Mesenchymal stem cell (in vitro differentiated cells and primary cell): ENCODE measurements around the gene DCLK1.
A peak's percentile ranks its signal among the peaks of the same experiment; 100 is the strongest.

Source experiments
- DNase-seq: peaks from one replicate; pipeline ENCODE4 v3.0.0-alpha.2; 2013
- H2AFZ ChIP-seq: one replicate; pipeline ENCODE4 v1.6.1; 2013; ENCODE audit warnings: low read depth, mild to moderate bottlenecking, control low read depth, inconsistent platforms, low read length, moderate library complexity
- H2AK5ac ChIP-seq: 2 replicates; pipeline ENCODE4 v1.6.1; 2013; ENCODE audit warnings: low read length, moderate library complexity, mild to moderate bottlenecking, inconsistent platforms; ENCODE audit not compliant: severe bottlenecking
- H2BK120ac ChIP-seq: one replicate; pipeline ENCODE4 v1.6.1; 2013; ENCODE audit warnings: low read depth, mild to moderate bottlenecking, inconsistent platforms, low read length, moderate library complexity
- H2BK12ac ChIP-seq, 2 experiments: one replicate each; pipeline ENCODE4 v1.6.1; 2013; ENCODE audit warnings: inconsistent platforms in 2 of 2, low read length in 2 of 2, mild to moderate bottlenecking in 2 of 2, moderate library complexity in 2 of 2, control low read depth in 1 of 2
- H2BK15ac ChIP-seq: one replicate; pipeline ENCODE4 v1.6.1; 2013; ENCODE audit warnings: mild to moderate bottlenecking, low read depth, inconsistent platforms; ENCODE audit not compliant: poor library complexity, severe bottlenecking
- H2BK5ac ChIP-seq: 2 replicates; pipeline ENCODE4 v1.6.1; 2013; ENCODE audit warnings: low read depth, mild to moderate bottlenecking, low read length, control low read depth, inconsistent platforms; ENCODE audit not compliant: poor library complexity, severe bottlenecking
- H3K14ac ChIP-seq, 2 experiments: one replicate each; pipeline ENCODE4 v1.6.1; 2013; ENCODE audit warnings: inconsistent platforms in 2 of 2, low read length in 2 of 2, control low read depth in 1 of 2, mild to moderate bottlenecking in 1 of 2, moderate library complexity in 1 of 2
- H3K18ac ChIP-seq, 2 experiments: one replicate each; pipeline ENCODE4 v1.6.1; 2013; ENCODE audit warnings: inconsistent platforms in 2 of 2, low read length in 2 of 2, control low read depth in 1 of 2, low read depth in 1 of 2, mild to moderate bottlenecking in 1 of 2
- H3K23ac ChIP-seq, 2 experiments: one replicate each; pipeline ENCODE4 v1.6.1; 2013; ENCODE audit warnings: inconsistent platforms in 2 of 2, low read length in 2 of 2, mild to moderate bottlenecking in 2 of 2, moderate library complexity in 2 of 2, control low read depth in 1 of 2
- H3K27ac ChIP-seq: 2 replicates; pipeline ENCODE4 v1.5.1; 2013; ENCODE audit warnings: mild to moderate bottlenecking, moderate library complexity, low read length, control low read depth, inconsistent platforms; ENCODE audit not compliant: poor library complexity, severe bottlenecking
- H3K27me3 ChIP-seq, 2 experiments: 2 replicates each; pipeline versions ENCODE4 v1.6.1 to v1.7.0; 2013; ENCODE audit warnings: low read length in 2 of 2, mild to moderate bottlenecking in 2 of 2, moderate library complexity in 2 of 2, control low read depth in 1 of 2, inconsistent platforms in 1 of 2; ENCODE audit not compliant: control insufficient read depth in 1 of 2, insufficient read depth in 1 of 2
- H3K36me3 ChIP-seq, 2 experiments: 2 replicates each; pipeline versions ENCODE4 v1.6.1 to v1.7.0; 2013; ENCODE audit warnings: low read length in 2 of 2, control low read depth in 1 of 2, inconsistent platforms in 1 of 2, low read depth in 1 of 2, mild to moderate bottlenecking in 1 of 2; ENCODE audit not compliant: insufficient read depth in 2 of 2, control insufficient read depth in 1 of 2
- H3K4ac ChIP-seq, 2 experiments: one replicate each; pipeline ENCODE4 v1.6.1; 2013; ENCODE audit warnings: inconsistent platforms in 2 of 2, low read length in 2 of 2, mild to moderate bottlenecking in 2 of 2, moderate library complexity in 2 of 2, control low read depth in 1 of 2, low read depth in 1 of 2
- H3K4me1 ChIP-seq: 2 replicates; pipeline ENCODE4 v1.6.1; 2013; ENCODE audit warnings: low read depth, low read length, control low read depth; ENCODE audit not compliant: control insufficient read depth, insufficient read depth
- H3K4me2 ChIP-seq: 2 replicates; pipeline ENCODE4 v1.6.1; 2013; ENCODE audit warnings: low read length, mild to moderate bottlenecking, inconsistent platforms; ENCODE audit not compliant: poor library complexity, severe bottlenecking
- H3K4me3 ChIP-seq, 2 experiments: 2 replicates each; pipeline versions ENCODE4 v1.5.1 to v1.7.0; 2013; ENCODE audit warnings: low read length in 2 of 2, mild to moderate bottlenecking in 2 of 2, control low read depth in 1 of 2, low read depth in 1 of 2; ENCODE audit not compliant: insufficient read depth in 1 of 2
- H3K79me1 ChIP-seq: replicated peaks from 2 replicates; pipeline ENCODE4 v1.6.1; 2013; ENCODE audit warnings: mild to moderate bottlenecking, control low read depth, low read length, inconsistent platforms; ENCODE audit not compliant: poor library complexity, severe bottlenecking
- H3K9ac ChIP-seq: 2 replicates; pipeline ENCODE4 v1.7.0; 2013; ENCODE audit warnings: mild to moderate bottlenecking, low read length, moderate library complexity
- H3K9me3 ChIP-seq: 2 replicates; pipeline ENCODE4 v1.7.0; 2013; ENCODE audit warnings: mild to moderate bottlenecking, low read length; ENCODE audit not compliant: control insufficient read depth
- H4K8ac ChIP-seq: one replicate; pipeline ENCODE4 v1.6.1; 2013; ENCODE audit warnings: inconsistent platforms, mild to moderate bottlenecking, low read length, moderate library complexity
- H4K91ac ChIP-seq: one replicate; pipeline ENCODE4 v1.6.1; 2013; ENCODE audit warnings: mild to moderate bottlenecking, low read length, inconsistent platforms
- WGBS: methylation state at CpG from one replicate; pipeline ENCODE4 v1.1.7; 2013; ENCODE audit warnings: mixed read lengths; 5-methylcytosine and 5-hydroxymethylcytosine counted together

The DCLK1 gene

GRCh38 chr13:36069881-36070366 lies 61.3 kb downstream of the DCLK1 start:
- H3K14ac ChIP-seq: no peak overlapping the region
- no peak overlapping the region for H2BK120ac ChIP-seq
- no peak for DNase-seq
- H3K23ac ChIP-seq: no peak overlapping the region
- H3K36me3 ChIP-seq: no peaks in the 10 kb centered on the region
- H4K8ac ChIP-seq: no peak overlapping the region
- H3K79me1 ChIP-seq: no peaks in the 10 kb centered on the region
- H3K27me3 ChIP-seq: no peaks in the 10 kb centered on the region
- no peaks in the 10 kb centered on the region for H3K9me3 ChIP-seq
- no peak overlapping the region for H3K18ac ChIP-seq
- no peak overlapping the region for H2BK5ac ChIP-seq
- H3K9ac ChIP-seq: peak overlapping the region; percentile 88
- peak overlapping the region in 1 of 2 experiments; percentile 66 for H3K4me3 ChIP-seq
- no peak overlapping the region for H2BK12ac ChIP-seq
- no peak overlapping the region for H3K4ac ChIP-seq
- H2AK5ac ChIP-seq: no peak overlapping the region
- H3K4me1 ChIP-seq: no peaks in the 10 kb centered on the region
- no peak overlapping the region for H3K27ac ChIP-seq
- WGBS: 77% methylated on average over 6 of the region's 6 CpGs
- H2BK15ac ChIP-seq: no peak overlapping the region
- no peak overlapping the region for H2AFZ ChIP-seq
- no peak overlapping the region for H4K91ac ChIP-seq
- H3K4me2 ChIP-seq: no peak overlapping the region

GRCh38 chr13:36068991-36069390 lies 62.2 kb downstream of the DCLK1 start:
- WGBS: no CpG with 5 or more reads among the region's 3 CpGs
- no peak overlapping the region for H3K14ac ChIP-seq
- no peak overlapping the region for H3K23ac ChIP-seq
- no peaks in the 10 kb centered on the region for H3K36me3 ChIP-seq
- peak overlapping the region; percentile 88 for H3K9ac ChIP-seq
- no peaks in the 10 kb centered on the region for H3K27me3 ChIP-seq
- no peak overlapping the region for H2BK120ac ChIP-seq
- no peaks in the 10 kb centered on the region for H3K9me3 ChIP-seq
- no peak overlapping the region for H3K27ac ChIP-seq
- no peak overlapping the region for H3K4ac ChIP-seq
- no peak overlapping the region for H4K8ac ChIP-seq
- no peak for DNase-seq
- no peaks in the 10 kb centered on the region for H3K79me1 ChIP-seq
- H2BK15ac ChIP-seq: no peak overlapping the region
- no peak overlapping the region for H2BK12ac ChIP-seq
- H2AK5ac ChIP-seq: no peak overlapping the region
- no peak overlapping the region for H4K91ac ChIP-seq
- H3K4me1 ChIP-seq: no peaks in the 10 kb centered on the region
- H3K18ac ChIP-seq: no peak overlapping the region
- no peak overlapping the region for H2AFZ ChIP-seq
- no peak overlapping the region for H3K4me3 ChIP-seq
- H3K4me2 ChIP-seq: no peak overlapping the region
- H2BK5ac ChIP-seq: no peak overlapping the region

DNA sequence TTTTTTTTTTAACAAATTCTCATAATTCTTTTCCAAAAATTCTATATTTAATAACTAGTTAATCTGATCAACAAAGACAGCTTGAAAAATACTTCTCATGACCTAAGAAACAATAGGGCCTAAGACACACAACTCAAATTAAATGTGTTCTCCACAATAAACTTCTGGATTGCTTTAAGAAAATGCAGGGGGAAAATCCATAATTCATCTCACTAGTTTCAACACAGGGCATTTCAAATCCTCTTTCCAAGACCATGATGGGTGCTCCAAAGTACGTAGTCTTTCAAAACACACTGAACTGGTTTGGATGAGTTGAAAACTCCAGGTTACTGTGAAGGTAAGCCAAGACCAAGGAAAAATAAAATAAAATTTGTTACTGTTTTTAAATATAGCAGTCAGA lies 62.6 kb downstream of the DCLK1 start:
- no peak overlapping the region for H3K14ac ChIP-seq
- H2BK15ac ChIP-seq: no peak overlapping the region
- no peak overlapping the region for H3K4me2 ChIP-seq
- WGBS: 86% methylated on average over 1 of the region's 1 CpG
- no peak overlapping the region for H2BK12ac ChIP-seq
- no peak overlapping the region for H3K23ac ChIP-seq
- no peaks in the 10 kb centered on the region for H3K4me1 ChIP-seq
- no peak overlapping the region for H3K27ac ChIP-seq
- H3K36me3 ChIP-seq: no peaks in the 10 kb centered on the region
- no peak overlapping the region for H3K18ac ChIP-seq
- H3K4ac ChIP-seq: no peak overlapping the region
- no peaks in the 10 kb centered on the region for H3K27me3 ChIP-seq
- H2BK120ac ChIP-seq: no peak overlapping the region
- no peak overlapping the region for H3K4me3 ChIP-seq
- H3K9ac ChIP-seq: peak overlapping the region; percentile 88
- no peak overlapping the region for H2AK5ac ChIP-seq
- H4K8ac ChIP-seq: no peak overlapping the region
- no peak for DNase-seq
- no peaks in the 10 kb centered on the region for H3K79me1 ChIP-seq
- no peaks in the 10 kb centered on the region for H3K9me3 ChIP-seq
- H4K91ac ChIP-seq: no peak overlapping the region
- no peak overlapping the region for H2BK5ac ChIP-seq
- no peak overlapping the region for H2AFZ ChIP-seq

DNA sequence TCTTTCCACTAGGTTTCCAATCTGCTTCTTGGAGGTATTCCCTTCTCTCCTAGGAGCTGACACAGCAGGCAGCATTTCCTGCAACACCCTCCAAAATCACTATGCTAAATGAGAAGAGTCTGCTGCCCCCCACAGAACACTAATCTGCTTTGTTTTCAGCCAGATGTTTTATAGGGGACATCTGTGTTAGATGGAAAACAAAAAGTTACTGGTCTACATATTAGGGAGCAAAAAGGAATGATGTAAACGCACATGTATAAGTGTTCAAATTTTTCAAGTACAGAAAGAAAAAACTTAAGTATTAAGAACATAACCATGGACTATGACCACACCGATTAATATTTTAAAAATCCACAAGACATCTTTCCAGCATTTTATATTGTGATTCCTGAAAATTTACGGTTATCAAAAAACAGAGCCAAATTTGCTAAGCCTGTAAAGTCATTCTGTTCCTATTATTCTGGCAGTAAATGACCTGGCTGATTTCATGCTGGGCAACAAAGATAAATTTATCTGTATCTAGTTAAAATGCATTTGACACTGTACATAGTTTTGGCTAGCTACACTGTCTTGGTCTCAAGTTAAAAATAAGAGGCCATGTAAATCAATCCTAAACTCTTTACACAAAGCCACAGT lies 63.3 kb downstream of the DCLK1 start:
- no peak overlapping the region for H3K23ac ChIP-seq
- H3K9me3 ChIP-seq: no peaks in the 10 kb centered on the region
- no peak overlapping the region for H4K8ac ChIP-seq
- H2BK12ac ChIP-seq: no peak overlapping the region
- no peak overlapping the region for H3K27ac ChIP-seq
- peaks cover 0 to 1% of the 10 kb centered on the region in 2 experiments for H3K36me3 ChIP-seq
- H4K91ac ChIP-seq: no peak overlapping the region
- H3K14ac ChIP-seq: no peak overlapping the region
- no peak overlapping the region for H2BK120ac ChIP-seq
- H3K4me1 ChIP-seq: no peaks in the 10 kb centered on the region
- no peak overlapping the region for H2AK5ac ChIP-seq
- no peak overlapping the region for H2AFZ ChIP-seq
- no peak overlapping the region for H3K18ac ChIP-seq
- no peak overlapping the region for H2BK15ac ChIP-seq
- H2BK5ac ChIP-seq: no peak overlapping the region
- no peak overlapping the region for H3K4me3 ChIP-seq
- no peak overlapping the region for H3K4ac ChIP-seq
- H3K27me3 ChIP-seq: no peaks in the 10 kb centered on the region
- no peak for DNase-seq
- peak overlapping the region; percentile 88 for H3K9ac ChIP-seq
- no peak overlapping the region for H3K4me2 ChIP-seq
- H3K79me1 ChIP-seq: no peaks in the 10 kb centered on the region
- WGBS: 77% methylated on average over 3 of the region's 3 CpGs
